Loucy (cell line): ENCODE results near the gene KIF4A.

ENCODE experiments used
- H2AFZ ChIP-seq: fragments of 200-600 bp; sonication (generic); 2 replicates; pipeline ENCODE4 v1.6.0; 2016; ENCODE audit warnings: antibody characterized with exemption, mild to moderate bottlenecking, low read length, moderate library complexity
- H3F3A ChIP-seq: fragments of 200-600 bp; 2 replicates; pipeline ENCODE4 v1.6.0; 2016; ENCODE audit warnings: antibody characterized with exemption, low read depth, mild to moderate bottlenecking
- H3K27me3 ChIP-seq: fragments of 200-600 bp; sonication (generic); 2 replicates; pipeline ENCODE4 v1.6.1; 2014; ENCODE audit warnings: low read length, mild to moderate bottlenecking; ENCODE audit not compliant: insufficient read depth, poor library complexity, severe bottlenecking
- H3K36me3 ChIP-seq: fragments of 200-600 bp; sonication (generic); 2 replicates; pipeline ENCODE4 v1.6.1; 2016; ENCODE audit warnings: low read length; ENCODE audit not compliant: insufficient read depth
- H3K4me1 ChIP-seq: fragments of 200-600 bp; sonication (generic); 2 replicates; pipeline ENCODE4 v1.5.1; 2014; ENCODE audit warnings: low read length, mild to moderate bottlenecking; ENCODE audit not compliant: insufficient read depth, poor library complexity, severe bottlenecking
- H3K4me2 ChIP-seq: fragments of 200-600 bp; sonication (generic); 2 replicates; pipeline ENCODE4 v1.6.0; 2014; ENCODE audit warnings: antibody characterized with exemption, low read length, low read depth, mild to moderate bottlenecking; ENCODE audit not compliant: poor library complexity, severe bottlenecking
- H3K4me3 ChIP-seq: fragments of 200-600 bp; sonication (generic); 2 replicates; pipeline ENCODE4 v1.5.1; 2014; ENCODE audit warnings: low read length, mild to moderate bottlenecking, mixed read lengths; ENCODE audit not compliant: poor library complexity, severe bottlenecking
- H3K79me2 ChIP-seq: fragments of 200-600 bp; sonication (generic); 2 replicates; pipeline ENCODE4 v1.6.1; 2014; ENCODE audit warnings: low read length; ENCODE audit not compliant: insufficient read depth
- H3K9ac ChIP-seq: fragments of 200-600 bp; sonication (generic); 2 replicates; pipeline ENCODE4 v1.6.0; 2014; ENCODE audit warnings: mild to moderate bottlenecking, low read depth, low read length, moderate library complexity; ENCODE audit not compliant: poor library complexity, severe bottlenecking
- H3K9me2 ChIP-seq: fragments of 200-600 bp; sonication (generic); replicated peaks from 2 replicates; pipeline ENCODE4 v1.6.1; 2016; ENCODE audit warnings: low read depth, low read length, mixed read lengths
- H3K9me3 ChIP-seq: fragments of 200-600 bp; sonication (generic); 2 replicates; pipeline ENCODE4 v1.6.1; 2014; ENCODE audit warnings: mild to moderate bottlenecking, antibody characterized with exemption, low read length, low read depth; ENCODE audit not compliant: insufficient read depth
- H4K20me1 ChIP-seq: fragments of 200-600 bp; sonication (generic); 2 replicates; pipeline ENCODE4 v1.6.0; 2014; ENCODE audit warnings: antibody characterized with exemption, low read length, mild to moderate bottlenecking; ENCODE audit not compliant: insufficient read depth, poor library complexity, severe bottlenecking
- EZH2phosphoT487 ChIP-seq: fragments of 200-600 bp; IDR thresholded peaks from 2 replicates; pipeline ENCODE4 v1.6.1; 2018; ENCODE audit warnings: antibody characterized with exemption, mild to moderate bottlenecking, moderate library complexity, borderline replicate concordance
- TF ChIP-seq, protein P1 (sequence below): fragments of 200-600 bp; sonication (generic); conservative IDR thresholded peaks from 2 replicates; pipeline ENCODE4 v1.5.1; 2014; ENCODE audit warnings: mild to moderate bottlenecking, antibody characterized with exemption, low read length

Gene KIF4A

DNA sequence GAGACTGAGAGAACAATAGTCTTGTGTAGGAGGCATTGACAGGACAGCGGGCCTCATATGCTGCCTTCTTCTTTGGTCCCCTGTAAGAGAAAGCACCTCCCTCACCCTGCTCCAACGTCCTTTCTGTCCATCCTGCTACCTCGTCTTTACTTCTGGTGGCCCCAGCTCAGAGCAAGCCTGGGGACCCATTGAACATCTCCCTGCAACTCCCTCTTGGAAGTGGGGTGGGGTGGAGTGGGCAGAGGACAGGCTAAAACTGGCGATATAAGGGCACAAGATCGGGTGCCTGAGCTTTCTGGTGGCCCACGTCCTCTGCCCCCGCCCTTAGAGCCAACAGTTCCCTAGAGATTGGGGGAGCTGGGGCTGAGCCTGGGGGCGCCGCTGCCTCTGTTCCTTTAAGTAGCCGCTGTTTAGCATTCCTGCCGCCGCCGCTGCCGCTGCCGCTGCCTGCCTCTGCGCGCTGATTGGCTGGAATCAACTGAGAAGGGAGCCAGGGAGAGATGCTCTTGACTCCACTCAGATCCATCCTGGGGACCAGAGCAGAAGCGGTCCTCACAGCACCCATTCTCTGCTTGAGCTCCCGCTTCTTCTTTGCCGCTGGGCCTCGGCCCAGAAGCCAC lies 154.5 kb downstream of the KIF4A start, which contains the start of gene DLG3:
DLG3 (plus strand) TSS at position 510 of the 620 bp plus-strand sequence. CDS start 367 bp downstream, outside the sequence.
- Histone ChIP-seq H4K20me1 (no peaks in the 10 kb centered on the region), H2AFZ (no peak within 1 kb of the TSS), H3K79me2 (no peaks in the 10 kb centered on the region), H3F3A (no peaks in the 10 kb centered on the region), H3K9me3 (no peaks in the 10 kb centered on the region), H3K4me2 (no peak within 1 kb of the TSS), H3K27me3 (no peaks in the 10 kb centered on the region), H3K36me3 (no peaks in the 10 kb centered on the region), H3K4me1 (peaks cover 2% of the 10 kb centered on the region), H3K9ac (no peak within 1 kb of the TSS), H3K4me3 (no peak within 1 kb of the TSS), H3K9me2 (no peaks in the 10 kb centered on the region)
- no peak for TF ChIP-seq EZH2phosphoT487
- TF ChIP-seq, protein P1, sequence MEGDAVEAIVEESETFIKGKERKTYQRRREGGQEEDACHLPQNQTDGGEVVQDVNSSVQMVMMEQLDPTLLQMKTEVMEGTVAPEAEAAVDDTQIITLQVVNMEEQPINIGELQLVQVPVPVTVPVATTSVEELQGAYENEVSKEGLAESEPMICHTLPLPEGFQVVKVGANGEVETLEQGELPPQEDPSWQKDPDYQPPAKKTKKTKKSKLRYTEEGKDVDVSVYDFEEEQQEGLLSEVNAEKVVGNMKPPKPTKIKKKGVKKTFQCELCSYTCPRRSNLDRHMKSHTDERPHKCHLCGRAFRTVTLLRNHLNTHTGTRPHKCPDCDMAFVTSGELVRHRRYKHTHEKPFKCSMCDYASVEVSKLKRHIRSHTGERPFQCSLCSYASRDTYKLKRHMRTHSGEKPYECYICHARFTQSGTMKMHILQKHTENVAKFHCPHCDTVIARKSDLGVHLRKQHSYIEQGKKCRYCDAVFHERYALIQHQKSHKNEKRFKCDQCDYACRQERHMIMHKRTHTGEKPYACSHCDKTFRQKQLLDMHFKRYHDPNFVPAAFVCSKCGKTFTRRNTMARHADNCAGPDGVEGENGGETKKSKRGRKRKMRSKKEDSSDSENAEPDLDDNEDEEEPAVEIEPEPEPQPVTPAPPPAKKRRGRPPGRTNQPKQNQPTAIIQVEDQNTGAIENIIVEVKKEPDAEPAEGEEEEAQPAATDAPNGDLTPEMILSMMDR = no peak

DNA sequence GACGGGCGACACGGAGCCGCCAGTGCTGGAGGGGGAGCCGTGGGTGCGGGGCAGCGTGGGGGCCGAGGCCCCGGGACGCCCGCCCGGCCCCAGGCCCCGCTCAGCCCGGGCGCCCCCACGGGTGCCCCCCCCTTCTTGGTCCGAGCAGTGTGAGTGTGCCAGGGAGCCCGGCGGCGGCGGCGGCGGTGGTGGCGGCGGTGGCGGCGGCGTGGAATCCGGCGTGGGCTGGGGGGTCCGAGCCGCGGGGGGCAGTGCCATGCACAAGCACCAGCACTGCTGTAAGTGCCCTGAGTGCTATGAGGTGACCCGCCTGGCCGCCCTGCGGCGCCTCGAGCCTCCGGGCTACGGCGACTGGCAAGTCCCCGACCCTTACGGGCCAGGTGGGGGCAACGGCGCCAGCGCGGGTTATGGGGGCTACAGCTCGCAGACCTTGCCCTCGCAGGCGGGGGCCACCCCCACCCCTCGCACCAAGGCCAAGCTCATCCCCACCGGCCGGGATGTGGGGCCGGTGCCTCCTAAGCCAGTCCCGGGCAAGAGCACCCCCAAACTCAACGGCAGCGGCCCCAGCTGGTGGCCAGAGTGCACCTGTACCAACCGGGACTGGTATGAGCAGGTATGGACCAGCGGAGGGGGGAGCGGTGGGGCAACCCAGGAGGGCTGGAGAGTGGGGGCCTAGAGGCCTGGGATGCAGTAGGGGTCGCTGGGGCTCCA lies 155.2 kb downstream of the KIF4A start:
- Histone ChIP-seq H3K4me3 (no peak overlapping the region), H3K36me3 (no peaks in the 10 kb centered on the region), H3K27me3 (no peaks in the 10 kb centered on the region), H3K4me1 (no peaks in the 10 kb centered on the region), H3K9me3 (no peaks in the 10 kb centered on the region), H3K9me2 (no peaks in the 10 kb centered on the region), H4K20me1 (no peaks in the 10 kb centered on the region), H2AFZ (no peak overlapping the region), H3F3A (no peaks in the 10 kb centered on the region), H3K9ac (no peak overlapping the region), H3K79me2 (no peaks in the 10 kb centered on the region), H3K4me2 (no peak overlapping the region)
- TF ChIP-seq, protein P1 = no peak
- no peak for TF ChIP-seq EZH2phosphoT487

- Histone ChIP-seq H3K9me3 (no peaks in the 10 kb centered on the region), H3K79me2 (no peaks in the 10 kb centered on the region), H4K20me1 (no peaks in the 10 kb centered on the region), H3K36me3 (no peaks in the 10 kb centered on the region), H3K27me3 (no peaks in the 10 kb centered on the region), H3K4me2 (no peak overlapping the region), H2AFZ (no peak overlapping the region), H3K4me1 (no peaks in the 10 kb centered on the region), H3K9ac (no peak overlapping the region), H3K9me2 (no peaks in the 10 kb centered on the region), H3F3A (no peaks in the 10 kb centered on the region), H3K4me3 (no peak overlapping the region)
- TF ChIP-seq EZH2phosphoT487 = no peak
- TF ChIP-seq, protein P1 = no peak
Observed at GRCh38 chrX:70445951-70446350, 156.0 kb downstream of the KIF4A start.
